ENCODE measurements around the gene PLK2. TPM values are rescaled to one million over a fixed set of nuclear protein-coding genes. Genes with fewer than 3 reads are reported as not detected.

Gene PLK2
- polyA plus RNA-seq, 3 donors: 164 to 179 (median 171) TPM

Other genes starting within 250 kb of the PLK2 start
- 1 to 10 TPM in 1 of 3 donors, under 1 TPM in 2; 0.49 to 1.7 (median 0.81) TPM for gene GAPT, start 31.3 kb upstream of the PLK2 start, polyA plus RNA-seq (ENCODE audit: insufficient read length in 3 of 3)
- gene RAB3C, start 123.0 kb upstream of the PLK2 start, polyA plus RNA-seq (ENCODE audit: insufficient read length in 3 of 3): 1 to 10 TPM; 1.4 to 3.2 (median 1.9) TPM

Measured in renal pelvis (tissue), 3 donors.